Measurements from ENCODE around the gene CYGB. TPM values are rescaled to one million over a fixed set of nuclear protein-coding genes. Genes with fewer than 3 reads are reported as not detected.

Gene CYGB
- total RNA-seq, 1 donor = 11.7 TPM

GRCh38 chr17:76495663-76496400 lies 41.7 kb downstream of the CYGB start:
- no peak for DNase-seq (ENCODE audit: low read depth)
- no peak for TF ChIP-seq CTCF (IDR thresholded peaks at IDR 0.05; ENCODE audit: insufficient read depth, low read depth, low read length)
- no peak overlapping the region for H3K4me3 ChIP-seq (ENCODE audit: low read depth, low read length)

GRCh38 chr17:76493505-76494167 lies 43.9 kb downstream of the CYGB start:
- no peak for DNase-seq (ENCODE audit: low read depth)
- no peak for TF ChIP-seq CTCF (IDR thresholded peaks at IDR 0.05; ENCODE audit: insufficient read depth, low read depth, low read length)
- H3K4me3 ChIP-seq (ENCODE audit: low read depth, low read length) = no peak overlapping the region

- peak overlapping the region; percentile 21 for H3K4me3 ChIP-seq (ENCODE audit: low read depth, low read length)
- peak; percentile 94 for DNase-seq (ENCODE audit: low read depth)
- no peak for TF ChIP-seq CTCF (IDR thresholded peaks at IDR 0.05; ENCODE audit: insufficient read depth, low read depth, low read length)
Observed at GRCh38 chr17:76492989-76493501, 44.5 kb downstream of the CYGB start.

- no peak for DNase-seq (ENCODE audit: low read depth)
- H3K4me3 ChIP-seq (ENCODE audit: low read depth, low read length) = peak overlapping the region; percentile 21
- no peak for TF ChIP-seq CTCF (IDR thresholded peaks at IDR 0.05; ENCODE audit: insufficient read depth, low read depth, low read length)
Observed at GRCh38 chr17:76492123-76492988, 45.2 kb downstream of the CYGB start.

GRCh38 chr17:76491271-76492122 lies 46.0 kb downstream of the CYGB start:
- no peak for TF ChIP-seq CTCF (IDR thresholded peaks at IDR 0.05; ENCODE audit: insufficient read depth, low read depth, low read length)
- DNase-seq (ENCODE audit: low read depth) = no peak
- H3K4me3 ChIP-seq (ENCODE audit: low read depth, low read length) = no peak overlapping the region

All from fibroblast of villous mesenchyme (primary cell).